GM08714 (cell line): ENCODE data around the gene PCDH20.

Experiments used
- H3K4me3 ChIP-seq: fragments of 200-500 bp; sonication (Bioruptor generic); 2 replicates; pipeline ENCODE4 v1.5.1; 2014; ENCODE audit warnings: mild to moderate bottlenecking, low read length, inconsistent platforms
- ZNF274 ChIP-seq: IDR thresholded peaks from 2 replicates; pipeline ENCODE4 v1.6.1; 2012; ENCODE audit warnings: mild to moderate bottlenecking, low read depth, low read length

The PCDH20 gene, protein sequence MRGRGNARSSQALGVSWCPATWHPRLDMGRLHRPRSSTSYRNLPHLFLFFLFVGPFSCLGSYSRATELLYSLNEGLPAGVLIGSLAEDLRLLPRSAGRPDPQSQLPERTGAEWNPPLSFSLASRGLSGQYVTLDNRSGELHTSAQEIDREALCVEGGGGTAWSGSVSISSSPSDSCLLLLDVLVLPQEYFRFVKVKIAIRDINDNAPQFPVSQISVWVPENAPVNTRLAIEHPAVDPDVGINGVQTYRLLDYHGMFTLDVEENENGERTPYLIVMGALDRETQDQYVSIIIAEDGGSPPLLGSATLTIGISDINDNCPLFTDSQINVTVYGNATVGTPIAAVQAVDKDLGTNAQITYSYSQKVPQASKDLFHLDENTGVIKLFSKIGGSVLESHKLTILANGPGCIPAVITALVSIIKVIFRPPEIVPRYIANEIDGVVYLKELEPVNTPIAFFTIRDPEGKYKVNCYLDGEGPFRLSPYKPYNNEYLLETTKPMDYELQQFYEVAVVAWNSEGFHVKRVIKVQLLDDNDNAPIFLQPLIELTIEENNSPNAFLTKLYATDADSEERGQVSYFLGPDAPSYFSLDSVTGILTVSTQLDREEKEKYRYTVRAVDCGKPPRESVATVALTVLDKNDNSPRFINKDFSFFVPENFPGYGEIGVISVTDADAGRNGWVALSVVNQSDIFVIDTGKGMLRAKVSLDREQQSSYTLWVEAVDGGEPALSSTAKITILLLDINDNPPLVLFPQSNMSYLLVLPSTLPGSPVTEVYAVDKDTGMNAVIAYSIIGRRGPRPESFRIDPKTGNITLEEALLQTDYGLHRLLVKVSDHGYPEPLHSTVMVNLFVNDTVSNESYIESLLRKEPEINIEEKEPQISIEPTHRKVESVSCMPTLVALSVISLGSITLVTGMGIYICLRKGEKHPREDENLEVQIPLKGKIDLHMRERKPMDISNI

DNA sequence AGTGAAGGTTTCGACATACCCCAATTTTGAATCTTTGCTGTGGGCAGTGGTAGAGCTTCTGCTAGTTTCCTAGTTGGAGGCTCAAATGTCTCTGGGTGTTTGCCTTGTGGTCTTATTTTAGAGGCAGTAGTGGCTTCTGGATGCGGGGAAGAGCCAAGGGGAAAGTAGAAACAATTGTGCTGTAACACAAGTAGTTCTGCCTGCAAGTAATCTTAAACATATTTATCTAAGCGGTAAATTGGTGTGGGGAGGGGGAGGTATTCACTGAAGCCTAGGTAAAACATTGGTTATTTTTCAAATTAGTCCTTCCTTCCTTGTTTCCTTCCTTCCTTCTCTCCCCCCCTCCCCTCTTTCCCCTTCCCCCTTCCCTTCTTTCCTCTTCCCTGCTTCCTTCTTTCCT is at the start of gene PCDH20:
PCDH20 (minus strand) TSS at position 101 of the 400 bp plus-strand sequence. CDS start 691 bp downstream, outside the sequence.
- no peak within 1 kb of the TSS for H3K4me3 ChIP-seq
- TF ChIP-seq ZNF274 = no peak

DNA sequence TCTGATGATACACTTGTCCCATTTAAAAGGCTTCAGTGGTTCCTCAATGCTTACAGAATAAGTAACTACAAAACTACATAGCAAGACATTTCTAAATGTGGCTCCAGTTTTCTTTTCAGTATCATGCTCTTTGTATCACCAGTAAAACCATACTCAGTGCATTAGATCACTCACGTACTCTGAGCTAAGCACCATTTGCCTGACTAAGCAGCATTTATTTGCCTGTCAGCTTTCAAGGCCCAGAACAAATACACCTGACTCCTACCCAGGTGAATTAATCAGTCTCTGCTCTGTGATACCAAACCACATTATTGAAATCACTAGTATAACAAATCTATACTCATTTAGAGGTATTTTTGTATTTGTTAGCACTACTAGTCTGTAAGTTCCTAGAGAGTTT is 47.4 kb upstream of the PCDH20 start:
- no peak overlapping the region for H3K4me3 ChIP-seq

DNA sequence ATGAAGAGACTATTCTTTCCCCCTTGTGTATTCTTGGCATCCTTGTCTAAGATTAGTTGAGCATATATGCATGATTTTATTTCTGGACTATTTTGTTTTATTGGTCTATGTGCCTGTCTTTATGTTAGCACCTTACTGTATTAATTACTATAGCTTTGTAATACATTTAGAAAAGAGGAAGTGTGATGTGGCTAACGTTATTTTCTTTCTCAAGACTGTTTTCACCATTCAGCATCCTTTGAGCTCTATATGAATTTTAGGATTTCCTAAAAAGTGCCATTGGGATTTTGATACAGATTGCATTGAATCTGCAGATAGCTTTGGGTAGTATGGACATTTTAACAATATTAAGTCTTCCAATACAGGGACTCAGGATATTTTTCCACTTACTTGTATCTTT is 37.5 kb upstream of the PCDH20 start:
- no peak overlapping the region for H3K4me3 ChIP-seq
- TF ChIP-seq ZNF274 = no peak

More for the DNA sequence above, 47.4 kb upstream of the PCDH20 start:
- TF ChIP-seq ZNF274 = no peak

DNA sequence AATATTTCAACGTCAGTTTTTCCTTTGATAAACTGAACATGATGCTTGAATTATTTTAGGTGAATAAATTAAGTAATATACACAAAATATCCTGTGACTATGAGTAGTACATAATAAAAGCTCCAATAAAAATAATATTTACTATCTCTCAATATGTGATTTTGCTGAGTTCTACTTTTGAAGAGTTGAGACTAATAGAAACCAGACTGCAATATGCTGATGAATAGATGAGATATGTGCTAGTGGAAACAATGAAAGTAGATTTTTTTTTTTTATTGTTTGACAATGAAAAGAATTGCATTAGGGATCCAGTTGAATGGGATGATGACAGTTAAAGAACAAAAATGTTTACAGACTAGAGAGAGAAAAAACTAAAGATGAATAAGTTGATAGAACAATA is 16.4 kb upstream of the PCDH20 start:
- H3K4me3 ChIP-seq = no peak overlapping the region
- TF ChIP-seq ZNF274 = no peak

DNA sequence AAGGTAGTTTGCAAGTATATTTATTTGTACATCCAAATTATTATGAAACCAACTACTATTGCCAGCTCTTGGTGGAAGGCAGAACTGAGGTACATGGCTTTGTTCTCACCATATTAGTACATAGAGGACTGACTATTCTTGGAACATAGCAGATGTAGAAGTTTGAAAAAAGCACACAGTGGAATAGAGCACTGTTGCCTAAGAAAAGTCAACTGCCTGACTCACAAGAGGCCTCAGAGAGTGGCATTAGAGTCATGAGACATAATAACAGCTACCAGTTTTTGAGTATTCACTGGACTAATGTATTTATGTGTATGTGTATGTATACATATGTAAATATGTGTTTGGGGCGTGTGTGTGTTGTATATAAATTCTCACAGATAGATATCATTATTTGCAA is 8.3 kb upstream of the PCDH20 start:
- H3K4me3 ChIP-seq = no peak overlapping the region
- no peak for TF ChIP-seq ZNF274

DNA sequence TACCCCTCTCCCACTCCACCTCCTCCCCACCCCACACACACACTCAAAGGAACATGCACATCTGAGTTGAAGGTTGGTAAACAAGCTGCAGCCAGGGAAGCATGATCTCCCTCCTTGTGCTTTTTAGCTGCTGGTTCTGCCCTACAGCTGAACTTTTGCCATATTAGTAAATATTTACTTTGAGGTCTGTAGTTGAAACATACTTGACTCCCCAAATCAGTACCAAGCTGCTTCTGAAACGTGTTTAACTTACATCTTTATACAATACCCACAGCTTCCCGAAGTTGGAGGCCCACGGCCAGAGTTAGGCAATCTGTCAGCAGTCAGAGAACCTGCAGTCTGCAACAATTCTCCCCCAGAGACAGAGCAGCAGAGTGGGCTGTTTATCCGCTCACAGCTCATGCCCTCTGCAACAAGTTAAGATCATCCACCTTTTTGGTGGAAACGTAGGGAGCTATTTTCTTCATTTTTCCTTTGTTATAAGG is 1.5 kb upstream of the PCDH20 start:
- TF ChIP-seq ZNF274 = no peak
- no peak overlapping the region for H3K4me3 ChIP-seq

DNA sequence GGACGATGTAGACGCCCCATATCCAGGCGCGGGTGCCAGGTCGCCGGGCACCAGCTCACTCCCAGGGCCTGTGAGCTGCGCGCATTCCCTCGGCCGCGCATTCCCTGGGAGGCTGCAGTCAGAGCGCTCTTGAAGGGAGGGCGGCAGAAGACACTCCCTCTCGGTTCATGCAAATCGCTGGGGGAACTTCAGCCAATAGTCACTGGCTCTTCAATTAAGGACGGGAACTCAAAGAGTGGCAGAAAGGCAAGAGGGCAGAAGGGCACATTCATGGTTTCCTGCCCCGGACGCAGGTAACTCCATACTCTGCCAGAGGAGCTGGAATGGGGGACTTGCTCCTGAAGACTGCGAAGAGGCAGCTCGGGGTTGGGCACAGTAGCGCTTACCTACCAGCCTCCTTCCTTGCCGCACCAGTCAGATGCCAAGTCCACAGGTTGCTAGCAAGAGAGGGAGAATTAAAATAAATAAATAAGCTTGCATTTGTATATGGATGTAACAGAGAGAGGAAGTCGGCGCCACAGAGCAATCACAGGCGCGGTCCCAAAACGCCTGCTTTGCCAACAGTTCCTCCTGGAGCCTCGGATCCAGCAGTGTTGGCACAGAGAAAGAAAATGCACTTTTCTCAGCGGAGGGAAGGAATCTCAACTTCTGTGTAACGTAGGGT is 459 bp downstream of the PCDH20 start:
- no peak for TF ChIP-seq ZNF274
- no peak overlapping the region for H3K4me3 ChIP-seq

DNA sequence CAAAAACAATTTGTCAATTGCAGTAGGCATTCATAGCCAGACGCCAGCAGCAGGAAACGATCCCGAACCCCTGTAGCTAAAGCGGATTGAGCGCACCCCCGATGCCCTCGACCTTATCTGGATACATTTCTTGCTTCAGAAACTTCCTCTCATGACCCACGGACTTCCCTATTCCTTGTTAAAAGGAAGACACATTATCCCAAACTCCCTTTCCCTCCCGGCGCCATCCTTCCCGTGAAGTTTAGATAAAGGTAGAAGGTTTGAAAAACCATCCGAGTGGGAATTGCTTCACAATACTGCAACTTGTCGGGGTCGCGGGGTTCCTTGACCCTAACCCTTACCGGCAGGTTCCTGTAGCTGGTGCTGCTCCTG is 977 bp downstream of the PCDH20 start:
- H3K4me3 ChIP-seq = no peak overlapping the region
- no peak for TF ChIP-seq ZNF274

DNA sequence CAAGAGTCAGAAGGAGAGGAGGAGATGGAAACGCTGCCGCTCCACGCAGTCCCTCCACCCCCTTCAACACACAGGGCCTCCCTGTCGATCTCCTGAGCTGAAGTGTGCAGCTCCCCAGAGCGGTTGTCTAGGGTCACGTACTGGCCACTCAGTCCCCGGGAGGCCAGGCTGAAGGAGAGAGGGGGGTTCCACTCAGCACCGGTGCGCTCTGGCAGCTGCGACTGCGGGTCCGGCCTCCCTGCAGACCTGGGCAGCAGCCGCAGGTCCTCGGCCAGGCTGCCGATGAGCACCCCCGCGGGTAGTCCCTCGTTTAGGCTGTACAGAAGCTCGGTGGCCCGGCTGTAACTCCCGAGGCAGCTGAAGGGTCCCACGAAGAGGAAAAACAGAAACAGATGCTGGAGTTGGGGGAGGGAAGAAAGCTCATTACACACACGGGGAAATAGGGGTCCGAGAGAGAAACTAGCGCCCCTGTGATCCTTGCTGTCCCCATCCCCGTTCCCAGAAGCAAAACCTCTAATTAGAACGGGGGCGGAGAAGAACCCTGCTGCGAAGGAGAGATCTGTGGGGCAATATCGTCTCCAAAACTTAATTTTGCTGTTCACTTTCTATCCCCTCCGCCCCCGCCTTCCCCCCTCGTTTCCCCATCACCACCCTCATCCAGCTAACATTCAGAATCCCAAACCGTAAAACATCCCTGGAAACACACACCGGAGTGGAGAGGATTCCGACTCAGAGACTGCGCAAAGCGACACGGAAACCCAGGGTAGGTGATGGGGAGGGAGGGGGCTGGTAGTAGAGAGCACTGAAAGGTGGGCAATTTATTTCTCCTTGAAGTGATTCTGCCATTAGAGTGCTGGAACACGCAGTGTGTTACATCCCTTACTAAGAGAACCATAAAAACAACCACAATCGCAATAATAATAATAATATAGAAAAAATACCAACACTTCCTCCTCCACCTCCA is 1.8 kb downstream of the PCDH20 start:
- TF ChIP-seq ZNF274 = no peak
- H3K4me3 ChIP-seq = no peak overlapping the region

DNA sequence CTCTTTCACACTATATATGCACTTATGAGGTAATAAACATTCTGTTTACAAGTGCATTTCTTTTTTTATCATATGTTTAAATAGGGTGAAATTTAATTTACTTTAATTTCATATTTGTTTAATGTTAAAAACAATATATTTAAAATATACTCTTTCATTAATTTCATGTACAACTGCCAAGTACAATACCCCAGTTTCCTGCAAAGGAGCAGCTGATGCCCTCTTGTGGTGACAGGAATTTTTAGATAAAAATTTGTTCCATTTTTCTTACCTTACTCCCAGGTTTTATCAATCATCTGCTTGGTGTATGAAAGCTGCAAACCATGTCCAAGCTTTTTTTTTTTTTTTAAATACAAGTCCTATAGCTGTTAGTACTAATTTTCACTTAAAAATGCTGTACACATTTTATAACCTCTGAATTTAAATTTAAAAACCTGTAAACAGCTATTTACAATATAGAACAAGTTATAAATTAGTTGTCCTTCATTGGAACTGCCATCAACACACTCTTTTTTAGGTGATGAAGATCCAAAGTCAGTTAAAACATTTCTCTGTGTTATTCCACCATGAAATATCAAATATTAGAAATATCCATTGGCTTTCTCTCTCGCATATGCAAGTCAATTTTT is 4.9 kb downstream of the PCDH20 start:
- TF ChIP-seq ZNF274 = no peak

DNA sequence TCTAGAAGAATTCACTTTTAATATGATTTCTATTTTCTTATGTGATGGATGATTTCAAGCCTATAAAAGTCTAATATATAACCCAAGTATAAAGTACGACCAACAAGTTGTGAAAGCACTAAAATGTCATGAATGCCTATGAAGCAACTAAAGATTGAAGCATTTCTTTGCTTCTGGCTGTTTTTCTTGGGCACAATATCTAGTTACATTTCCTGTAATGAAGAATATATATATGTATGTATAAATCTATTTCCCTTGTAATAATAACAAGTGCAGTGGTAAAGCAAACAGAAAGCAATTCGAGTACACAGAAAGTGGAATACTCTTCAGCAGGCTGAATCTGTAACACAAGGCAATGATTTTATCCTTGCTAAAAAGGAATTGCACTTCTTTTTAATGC is 5.4 kb downstream of the PCDH20 start:
- no peak overlapping the region for H3K4me3 ChIP-seq
- no peak for TF ChIP-seq ZNF274

More for the DNA sequence above, 4.9 kb downstream of the PCDH20 start:
- H3K4me3 ChIP-seq = no peak overlapping the region

DNA sequence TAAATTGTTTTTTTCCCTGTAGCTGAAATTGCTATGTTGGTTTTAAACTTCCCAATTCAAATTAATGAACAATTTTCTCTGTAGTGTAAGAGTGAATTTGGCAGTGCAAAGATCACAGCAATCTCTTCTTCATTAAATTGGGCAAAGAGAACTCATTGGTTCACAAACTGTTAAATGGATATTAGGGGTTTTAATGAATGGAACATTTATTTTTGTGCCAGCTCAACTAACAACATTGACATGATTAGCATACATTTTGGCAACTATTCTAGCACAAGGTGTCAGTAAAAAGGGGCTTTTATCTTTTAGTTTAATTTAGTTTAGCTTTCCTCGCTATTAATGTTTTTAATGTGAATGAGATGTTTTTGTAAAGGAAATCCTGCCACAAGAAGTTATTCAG is 7.1 kb downstream of the PCDH20 start:
- no peak overlapping the region for H3K4me3 ChIP-seq
- no peak for TF ChIP-seq ZNF274

DNA sequence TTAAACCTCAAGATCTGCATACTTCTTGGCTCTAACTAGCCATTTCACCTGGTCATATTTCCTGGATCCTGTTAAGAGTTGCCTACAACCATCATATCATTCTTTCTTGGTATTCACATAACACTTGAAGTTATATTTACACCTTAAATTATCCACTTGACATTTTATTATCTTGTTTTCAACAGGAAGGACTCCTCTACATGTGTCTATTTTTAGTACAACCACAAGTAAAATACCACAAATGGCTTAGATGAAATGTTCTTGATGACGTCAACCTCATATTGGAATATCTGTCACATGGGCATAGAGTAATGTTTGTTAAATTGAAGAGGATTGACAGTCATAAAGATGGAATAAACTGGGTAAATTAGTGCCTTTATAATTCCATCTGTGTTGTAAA is 9.4 kb downstream of the PCDH20 start:
- no peak overlapping the region for H3K4me3 ChIP-seq
- no peak for TF ChIP-seq ZNF274
